Fibroblast of the aortic adventitia (primary cell): ENCODE results near the gene EFEMP1. TPM values are rescaled to one million over a fixed set of nuclear protein-coding genes. Genes with fewer than 3 reads are reported as not detected.
"Not testable (repeated sequence)": the region's sequence is repeated elsewhere in the genome, so short reads cannot be mapped to it uniquely, and the experiment has no call there.

Experiments
- DNase-seq: peaks from one replicate; pipeline ENCODE4 v3.0.0-alpha.2; 2010; ENCODE audit warnings: low read depth
- H3K4me3 ChIP-seq: 2 replicates; pipeline ENCODE4 v1.5.1; 2011; ENCODE audit warnings: low read depth, mild to moderate bottlenecking, control low read depth, low read length, moderate library complexity
- CTCF ChIP-seq: IDR thresholded peaks from 2 replicates; pipeline ENCODE4 v1.5.1; 2011; ENCODE audit warnings: mild to moderate bottlenecking, low read length, control low read depth, inconsistent platforms; ENCODE audit not compliant: insufficient read depth
- total RNA-seq: library from RNA; depleted of rRNA; stranded (reverse); fragments of >200 nt; gene quantifications from 2 replicates; pipeline ENCODE4 v1.2.3, GENCODE V29; 2012; ENCODE audit warnings: low replicate concordance

Gene EFEMP1
- total RNA-seq, 1 donor: 652 TPM

DNA sequence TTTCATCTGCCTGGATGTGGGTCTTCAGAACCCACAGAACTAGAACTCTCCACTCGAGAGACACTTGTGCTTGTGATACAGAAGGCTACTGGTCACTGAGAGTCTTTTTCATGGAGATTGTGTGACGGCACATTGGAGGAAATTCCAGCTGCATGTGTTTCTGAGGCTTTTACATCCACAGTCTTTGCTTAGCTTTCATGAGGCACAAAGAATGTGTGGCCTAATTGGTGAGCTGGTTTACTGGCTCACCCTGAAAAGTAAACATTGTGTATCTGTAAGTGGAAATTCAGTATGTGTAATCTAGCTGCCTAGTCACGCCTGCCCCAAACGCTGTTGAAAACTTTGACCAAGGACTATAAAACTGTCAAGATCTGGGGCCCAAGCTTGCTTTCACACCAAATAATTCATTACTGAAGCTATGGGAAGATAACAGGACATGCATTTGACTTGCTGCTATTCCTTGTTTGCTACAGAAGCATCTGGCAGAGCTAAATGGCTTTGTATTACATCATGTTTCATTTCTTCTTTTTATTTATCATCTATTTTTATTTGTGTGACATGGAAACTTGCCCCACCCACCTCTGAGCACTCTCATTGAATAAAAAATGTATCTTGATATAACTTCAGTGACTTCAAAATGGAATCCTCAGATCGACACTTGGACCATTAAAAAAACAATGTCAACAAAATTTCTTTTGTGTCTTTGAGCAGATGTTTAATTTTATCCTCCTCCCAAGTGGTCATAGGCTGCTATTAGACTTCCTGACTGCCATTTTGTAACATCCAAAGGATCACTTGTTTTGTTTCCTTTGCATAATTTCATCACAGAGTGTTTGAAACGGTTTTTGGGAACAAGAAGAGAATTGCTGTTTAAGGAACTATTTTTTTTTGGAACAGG, 80.2 kb downstream of the EFEMP1 start:
- no peak for TF ChIP-seq CTCF
- DNase-seq: peak; percentile 90
- no peak overlapping the region for H3K4me3 ChIP-seq

- no peak for TF ChIP-seq CTCF
- DNase-seq: peak; percentile 52
- H3K4me3 ChIP-seq: no peak overlapping the region
Measured at GRCh38 chr2:55842046-55842445, 81.5 kb downstream of the EFEMP1 start.

DNA sequence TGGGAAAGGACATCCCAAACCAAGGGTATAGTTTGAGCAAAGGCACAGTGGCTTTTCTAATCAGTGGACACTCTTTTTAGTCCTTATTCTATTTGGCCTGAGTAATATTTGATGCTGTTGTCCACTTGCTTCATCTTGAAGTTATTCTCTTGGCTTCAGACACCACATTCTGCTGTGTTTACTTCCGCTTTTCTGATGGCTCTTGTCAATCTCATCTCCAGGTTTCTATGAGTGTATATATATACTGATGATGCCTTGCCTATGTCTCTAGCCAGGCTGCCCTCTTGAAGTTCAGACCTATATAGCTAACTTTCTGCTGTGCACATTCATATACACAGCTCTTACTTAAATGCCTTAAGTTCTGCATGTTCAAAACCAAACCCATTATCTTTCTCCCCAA, 83.1 kb downstream of the EFEMP1 start:
- DNase-seq: no peak
- TF ChIP-seq CTCF: no peak

GRCh38 chr2:55839182-55839819, 84.3 kb downstream of the EFEMP1 start:
- TF ChIP-seq CTCF: no peak
- H3K4me3 ChIP-seq: no peak overlapping the region
- DNase-seq: no peak

More for the DNA sequence above, 83.1 kb downstream of the EFEMP1 start:
- no peak overlapping the region for H3K4me3 ChIP-seq

DNA sequence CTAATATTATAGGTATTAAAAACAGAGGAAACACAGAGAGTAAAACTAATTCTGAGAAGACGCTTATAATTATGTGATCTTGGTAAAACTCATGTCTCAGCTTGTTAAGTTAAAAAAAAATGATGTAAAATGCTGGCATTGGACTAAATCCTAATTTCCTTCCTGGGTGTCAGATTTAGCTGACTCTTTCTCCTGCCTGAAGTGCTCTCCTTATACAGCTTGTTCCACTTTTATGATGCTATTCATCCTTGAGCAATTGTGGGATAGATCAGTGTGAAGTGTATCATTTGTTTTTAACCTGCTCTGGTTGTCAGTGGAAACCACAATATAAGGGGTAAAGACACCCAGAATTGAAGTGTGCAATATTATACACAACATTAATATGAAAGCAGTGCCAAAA, 84.9 kb downstream of the EFEMP1 start:
- no peak for DNase-seq
- no peak overlapping the region for H3K4me3 ChIP-seq
- TF ChIP-seq CTCF: no peak

DNA sequence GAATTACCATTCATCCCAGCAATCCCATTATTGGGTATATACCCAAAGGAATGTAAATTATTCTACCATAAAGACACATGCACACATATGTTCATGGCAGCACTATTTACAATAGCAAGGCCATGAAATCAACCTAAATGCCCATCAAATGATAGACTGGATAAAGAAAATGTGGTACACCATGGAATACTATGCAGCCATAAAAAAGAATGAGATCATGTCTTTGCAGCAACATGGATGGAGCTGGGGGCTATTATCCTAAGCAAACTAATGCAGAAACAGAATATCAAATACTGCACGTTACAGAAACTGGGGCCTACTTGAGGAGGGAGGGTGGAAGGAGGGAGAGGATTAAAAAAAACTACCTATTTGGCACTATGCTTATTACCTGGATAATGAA, 85.5 kb downstream of the EFEMP1 start:
- not testable (repeated sequence) for DNase-seq, H3K4me3 ChIP-seq

DNA sequence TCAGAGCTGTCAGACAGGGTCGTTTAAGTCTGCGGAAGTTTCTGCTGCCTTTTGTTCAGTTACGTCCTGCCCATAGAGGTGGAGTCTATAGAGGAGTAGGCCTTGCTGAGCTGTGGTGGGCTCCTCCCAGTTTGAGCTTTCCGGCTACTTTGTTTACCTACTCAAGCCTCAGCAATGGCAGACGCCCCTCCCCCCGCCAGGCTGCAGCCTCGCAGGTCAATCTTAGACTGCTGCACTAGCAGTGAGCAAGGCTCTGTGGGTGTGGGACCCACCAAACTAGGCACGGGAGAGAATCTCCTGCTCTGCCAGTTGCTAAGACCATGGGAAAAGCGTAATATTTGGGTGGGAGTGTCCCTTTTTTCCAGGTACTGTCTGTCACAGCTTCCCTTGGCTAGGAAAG, 86.5 kb downstream of the EFEMP1 start:
- H3K4me3 ChIP-seq: no peak overlapping the region
- no peak for DNase-seq
- no peak for TF ChIP-seq CTCF

- not testable (repeated sequence) for DNase-seq, H3K4me3 ChIP-seq
Measured at GRCh38 chr2:55831671-55832410, 91.7 kb downstream of the EFEMP1 start.
